ENCODE results near the gene FKBP11. TPM values are rescaled to one million over a fixed set of nuclear protein-coding genes. Genes with fewer than 3 reads are reported as not detected.
A peak's percentile ranks its signal among the peaks of the same experiment; 100 is the strongest.

FKBP11 gene
- total RNA-seq, 1 experiment from 2014 or later = 21.1 TPM

DNA sequence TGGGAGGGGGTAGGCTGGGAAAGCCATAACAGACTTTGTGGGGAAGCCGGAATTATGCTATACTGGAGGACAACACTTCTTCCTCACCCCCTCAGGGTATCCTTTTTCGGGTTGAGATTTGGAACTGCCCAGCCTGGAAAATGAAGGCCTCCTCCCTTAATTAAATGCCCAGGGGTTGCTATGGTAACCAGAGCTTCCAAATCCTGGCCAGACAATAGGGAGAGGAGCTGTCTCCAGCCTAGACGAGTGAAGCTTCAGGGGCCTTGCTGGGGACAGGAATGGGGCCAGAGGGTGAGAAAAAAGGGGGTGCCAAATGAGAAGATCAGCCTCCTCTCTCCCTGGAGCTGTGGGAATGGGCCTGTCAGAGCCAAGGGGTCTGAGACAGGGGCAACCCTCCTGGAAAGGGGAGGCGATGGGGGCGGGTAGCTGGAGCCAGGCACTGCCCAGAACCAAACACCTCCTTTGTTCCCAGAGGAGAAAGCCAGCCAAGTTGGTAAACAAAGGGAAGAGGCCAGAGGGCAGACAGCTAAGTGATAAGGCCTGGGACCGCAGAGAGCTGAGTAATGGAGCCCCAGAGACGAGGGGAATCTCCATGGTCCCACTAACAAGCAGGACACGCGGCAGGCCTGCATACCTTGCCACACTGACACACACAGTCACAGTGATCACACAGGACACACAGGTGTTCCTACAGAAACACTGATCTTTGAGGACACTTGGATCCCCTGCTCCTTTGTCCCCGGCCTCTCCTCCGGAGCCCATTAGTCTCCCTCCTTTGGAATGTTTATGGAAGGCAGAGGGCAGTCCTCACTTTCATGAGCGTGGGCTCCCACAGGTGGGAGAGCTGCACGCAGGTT is 41.8 kb downstream of the FKBP11 start:
- Histone ChIP-seq H3K4me1 (ENCODE audit: control insufficient read depth, insufficient read depth, low read length) (peaks cover 14% of the 10 kb centered on the region), H3K4me3 (ENCODE audit: low read depth in 2 of 2, low read length in 2 of 2) (no peak overlapping the region), H3K9me3 (ENCODE audit: control insufficient read depth, insufficient read depth, low read depth, low read length) (no peaks in the 10 kb centered on the region), H3K27ac (ENCODE audit: low read length) (peak overlapping the region; percentile 37; the same call in 1 of the 2 replicates), H3K27me3 (ENCODE audit: control insufficient read depth, insufficient read depth, low read length) (no peaks in the 10 kb centered on the region), H3K36me3 (ENCODE audit: control insufficient read depth, insufficient read depth, low read length) (no peaks in the 10 kb centered on the region)
- in situ Hi-C loops (cut with HindIII; ENCODE audit: low pct_unique_long_range_greater_than_20kb, low sequenced_read_pairs) = no loop called here
- POLR2A ChIA-PET = no interaction called here
- DNase-seq (ENCODE audit: low read depth, low spot score) (no peak), ATAC-seq (peak; percentile 61)
- intact Hi-C loops (cut with micrococcal nuclease; ENCODE audit: unreplicated experiment) = no loop called here
- TF ChIP-seq SIN3A (IDR thresholded peaks at IDR 0.05; ENCODE audit: borderline replicate concordance, insufficient read depth, low read depth, low read length) (no peak), TCF7L2 (IDR thresholded peaks at IDR 0.05; ENCODE audit: low read depth, low read length) (no peak), REST (IDR thresholded peaks at IDR 0.05; ENCODE audit: insufficient read depth in 1 of 2, low read depth in 2 of 2, low read length in 1 of 2) (no peak), POLR2AphosphoS5 (IDR thresholded peaks at IDR 0.05; ENCODE audit: low read depth, low read length) (no peak)
- TF ChIP-seq, protein P1, sequence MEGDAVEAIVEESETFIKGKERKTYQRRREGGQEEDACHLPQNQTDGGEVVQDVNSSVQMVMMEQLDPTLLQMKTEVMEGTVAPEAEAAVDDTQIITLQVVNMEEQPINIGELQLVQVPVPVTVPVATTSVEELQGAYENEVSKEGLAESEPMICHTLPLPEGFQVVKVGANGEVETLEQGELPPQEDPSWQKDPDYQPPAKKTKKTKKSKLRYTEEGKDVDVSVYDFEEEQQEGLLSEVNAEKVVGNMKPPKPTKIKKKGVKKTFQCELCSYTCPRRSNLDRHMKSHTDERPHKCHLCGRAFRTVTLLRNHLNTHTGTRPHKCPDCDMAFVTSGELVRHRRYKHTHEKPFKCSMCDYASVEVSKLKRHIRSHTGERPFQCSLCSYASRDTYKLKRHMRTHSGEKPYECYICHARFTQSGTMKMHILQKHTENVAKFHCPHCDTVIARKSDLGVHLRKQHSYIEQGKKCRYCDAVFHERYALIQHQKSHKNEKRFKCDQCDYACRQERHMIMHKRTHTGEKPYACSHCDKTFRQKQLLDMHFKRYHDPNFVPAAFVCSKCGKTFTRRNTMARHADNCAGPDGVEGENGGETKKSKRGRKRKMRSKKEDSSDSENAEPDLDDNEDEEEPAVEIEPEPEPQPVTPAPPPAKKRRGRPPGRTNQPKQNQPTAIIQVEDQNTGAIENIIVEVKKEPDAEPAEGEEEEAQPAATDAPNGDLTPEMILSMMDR (IDR thresholded peaks at IDR 0.05) = no peak
- no TSS peak for BruUV-seq (replicated peaks)
- CTCF ChIA-PET = interaction anchor here (0.7 to 2.2 kb wide), 3 partner anchors 28 to 105 kb away, joined by 4 to 9 read pairs (median 5); partner anchors contain the start of gene DDX23

GRCh38 chr12:48882972-48883304 is 42.4 kb downstream of the FKBP11 start:
- ChIA-PET POLR2A (no interaction called here), CTCF (interaction anchor here (0.7 to 2.2 kb wide), 3 partner anchors 27 to 91 kb away, joined by 4 to 9 read pairs (median 5); partner anchors contain the start of gene DDX23)
- DNase-seq (ENCODE audit: low read depth, low spot score) = no peak
- Histone ChIP-seq H3K4me1 (ENCODE audit: control insufficient read depth, insufficient read depth, low read length) (peaks cover 14% of the 10 kb centered on the region), H3K27me3 (ENCODE audit: control insufficient read depth, insufficient read depth, low read length) (no peaks in the 10 kb centered on the region), H3K36me3 (ENCODE audit: control insufficient read depth, insufficient read depth, low read length) (no peaks in the 10 kb centered on the region), H3K27ac (ENCODE audit: low read length) (no peak overlapping the region), H3K4me3 (ENCODE audit: low read depth in 2 of 2, low read length in 2 of 2) (no peak overlapping the region), H3K9me3 (ENCODE audit: control insufficient read depth, insufficient read depth, low read depth, low read length) (no peaks in the 10 kb centered on the region)
- no TSS peak for BruUV-seq (replicated peaks)
- TF ChIP-seq TCF7L2 (IDR thresholded peaks at IDR 0.05; ENCODE audit: low read depth, low read length) (no peak), SIN3A (IDR thresholded peaks at IDR 0.05; ENCODE audit: borderline replicate concordance, insufficient read depth, low read depth, low read length) (no peak), REST (IDR thresholded peaks at IDR 0.05; ENCODE audit: insufficient read depth in 1 of 2, low read depth in 2 of 2, low read length in 1 of 2) (no peak), POLR2AphosphoS5 (IDR thresholded peaks at IDR 0.05; ENCODE audit: low read depth, low read length) (no peak)
- TF ChIP-seq, protein P1 (IDR thresholded peaks at IDR 0.05) = no peak
- ATAC-seq = peak; percentile 16; the same call in 1 of the 2 replicates
- in situ Hi-C loops (cut with HindIII; ENCODE audit: low pct_unique_long_range_greater_than_20kb, low sequenced_read_pairs) = no loop called here
- intact Hi-C loops (cut with micrococcal nuclease; ENCODE audit: unreplicated experiment) = no loop called here
